Adrenal gland (tissue), 5 donors: Measurements from ENCODE around the gene PTPRD.

Experiments used
- POLR2A ChIP-seq, 2 donors: fragments of 450-650 bp; IDR thresholded peaks; one replicate each; pipeline ENCODE4 v1.6.1; 2017; ENCODE audit warnings: antibody characterized with exemption in 2 of 2, mild to moderate bottlenecking in 2 of 2, moderate library complexity in 1 of 2
- TF ChIP-seq, protein P1 (sequence below), 6 experiments: fragments of 450-650 bp in 4 of 6; fragments of 200-600 bp in 2 of 6; sonication (generic) in 1 of 6; IDR thresholded peaks; 1 replicate in 5 of 6; 2 replicates in 1 of 6; pipeline versions ENCODE4 v1.5.1 to v1.8.0; 2016 to 2021; ENCODE audit warnings: antibody characterized with exemption in 6 of 6, mild to moderate bottlenecking in 2 of 6, moderate library complexity in 1 of 6
- donor health status: DM: no; HTN: no; CAD: no.

DNA sequence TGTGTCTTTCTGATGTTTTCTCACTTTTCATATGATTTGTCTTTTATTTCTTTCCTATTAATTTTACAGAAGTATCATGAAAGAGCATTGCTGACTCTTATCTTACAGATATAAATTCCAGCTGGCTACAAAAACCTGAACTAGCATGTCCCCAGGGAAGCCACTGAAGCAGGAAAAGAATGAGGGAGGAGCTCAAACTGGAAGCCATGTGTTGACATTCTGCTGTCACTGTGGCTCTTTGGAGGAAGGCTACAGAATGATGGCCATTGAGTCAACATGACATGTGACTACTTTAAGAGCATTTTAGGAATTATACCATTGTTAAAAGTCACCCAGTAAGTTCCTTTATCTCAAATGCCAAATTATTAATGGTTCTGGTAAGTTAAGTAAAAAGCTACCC, 2174.9 kb downstream of the PTPRD start:
- TF ChIP-seq, protein P1, sequence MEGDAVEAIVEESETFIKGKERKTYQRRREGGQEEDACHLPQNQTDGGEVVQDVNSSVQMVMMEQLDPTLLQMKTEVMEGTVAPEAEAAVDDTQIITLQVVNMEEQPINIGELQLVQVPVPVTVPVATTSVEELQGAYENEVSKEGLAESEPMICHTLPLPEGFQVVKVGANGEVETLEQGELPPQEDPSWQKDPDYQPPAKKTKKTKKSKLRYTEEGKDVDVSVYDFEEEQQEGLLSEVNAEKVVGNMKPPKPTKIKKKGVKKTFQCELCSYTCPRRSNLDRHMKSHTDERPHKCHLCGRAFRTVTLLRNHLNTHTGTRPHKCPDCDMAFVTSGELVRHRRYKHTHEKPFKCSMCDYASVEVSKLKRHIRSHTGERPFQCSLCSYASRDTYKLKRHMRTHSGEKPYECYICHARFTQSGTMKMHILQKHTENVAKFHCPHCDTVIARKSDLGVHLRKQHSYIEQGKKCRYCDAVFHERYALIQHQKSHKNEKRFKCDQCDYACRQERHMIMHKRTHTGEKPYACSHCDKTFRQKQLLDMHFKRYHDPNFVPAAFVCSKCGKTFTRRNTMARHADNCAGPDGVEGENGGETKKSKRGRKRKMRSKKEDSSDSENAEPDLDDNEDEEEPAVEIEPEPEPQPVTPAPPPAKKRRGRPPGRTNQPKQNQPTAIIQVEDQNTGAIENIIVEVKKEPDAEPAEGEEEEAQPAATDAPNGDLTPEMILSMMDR (IDR thresholded peaks at IDR 0.05): no peak
- TF ChIP-seq POLR2A (IDR thresholded peaks at IDR 0.05): no peak
